ENCODE results near the gene FIGNL1.

DNA sequence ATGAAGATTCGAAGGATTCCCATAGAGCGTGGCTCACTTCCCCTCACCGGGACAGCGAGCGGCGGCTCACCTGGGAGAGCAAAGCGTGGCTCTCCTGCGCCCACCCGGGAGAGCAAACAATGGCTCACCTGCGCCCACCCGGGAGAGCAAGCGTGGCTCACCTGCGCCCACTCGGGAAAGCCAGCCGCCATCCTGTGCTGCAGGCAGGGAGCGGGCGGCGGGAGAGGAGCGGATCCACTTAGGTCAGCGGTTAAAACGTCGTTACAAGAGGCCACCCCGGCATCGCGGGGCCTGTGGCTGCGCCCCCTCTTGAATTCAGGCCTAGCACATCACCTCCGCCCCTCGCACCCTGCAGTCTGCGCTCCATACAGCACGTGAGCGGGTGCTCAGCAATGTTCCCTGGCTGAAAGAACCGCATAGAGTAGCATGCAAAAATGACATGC lies 461 bp upstream of the FIGNL1 start:
- no peak for TF ChIP-seq MYC (IDR thresholded peaks at IDR 0.05; ENCODE audit: low read depth, low read length)
- TF ChIP-seq EZH2 (IDR thresholded peaks at IDR 0.05; ENCODE audit: borderline replicate concordance, low read depth, low read length, severe bottlenecking), result no peak
- TF ChIP-seq, protein P1, sequence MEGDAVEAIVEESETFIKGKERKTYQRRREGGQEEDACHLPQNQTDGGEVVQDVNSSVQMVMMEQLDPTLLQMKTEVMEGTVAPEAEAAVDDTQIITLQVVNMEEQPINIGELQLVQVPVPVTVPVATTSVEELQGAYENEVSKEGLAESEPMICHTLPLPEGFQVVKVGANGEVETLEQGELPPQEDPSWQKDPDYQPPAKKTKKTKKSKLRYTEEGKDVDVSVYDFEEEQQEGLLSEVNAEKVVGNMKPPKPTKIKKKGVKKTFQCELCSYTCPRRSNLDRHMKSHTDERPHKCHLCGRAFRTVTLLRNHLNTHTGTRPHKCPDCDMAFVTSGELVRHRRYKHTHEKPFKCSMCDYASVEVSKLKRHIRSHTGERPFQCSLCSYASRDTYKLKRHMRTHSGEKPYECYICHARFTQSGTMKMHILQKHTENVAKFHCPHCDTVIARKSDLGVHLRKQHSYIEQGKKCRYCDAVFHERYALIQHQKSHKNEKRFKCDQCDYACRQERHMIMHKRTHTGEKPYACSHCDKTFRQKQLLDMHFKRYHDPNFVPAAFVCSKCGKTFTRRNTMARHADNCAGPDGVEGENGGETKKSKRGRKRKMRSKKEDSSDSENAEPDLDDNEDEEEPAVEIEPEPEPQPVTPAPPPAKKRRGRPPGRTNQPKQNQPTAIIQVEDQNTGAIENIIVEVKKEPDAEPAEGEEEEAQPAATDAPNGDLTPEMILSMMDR (IDR thresholded peaks at IDR 0.05; ENCODE audit: extremely low read depth in 1 of 2, insufficient read depth in 1 of 2, low read depth in 1 of 2, low read length in 2 of 2), result no peak
- TF ChIP-seq JUN (IDR thresholded peaks at IDR 0.05; ENCODE audit: borderline replicate concordance, insufficient read depth, insufficient read length, low read depth), result no peak
- TF ChIP-seq, protein P2, sequence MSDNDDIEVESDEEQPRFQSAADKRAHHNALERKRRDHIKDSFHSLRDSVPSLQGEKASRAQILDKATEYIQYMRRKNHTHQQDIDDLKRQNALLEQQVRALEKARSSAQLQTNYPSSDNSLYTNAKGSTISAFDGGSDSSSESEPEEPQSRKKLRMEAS (IDR thresholded peaks at IDR 0.05; ENCODE audit: insufficient read depth, insufficient read length), result no peak

Data from endothelial cell of umbilical vein (primary cell).